HG03575 (cell line): ENCODE data around the gene EIF3J.

Experiments
- ATAC-seq: cut with Tn5 transposase; IDR thresholded peaks from one replicate; pipeline ENCODE4 v1.9.1; 2021; ENCODE audit not compliant: unreplicated experiment, insufficient number of reproducible peaks, low FRiP score; ENCODE audit errors: extremely low read depth

EIF3J gene

GRCh38 chr15:44584162-44584749, 47.3 kb downstream of the EIF3J start:
- ATAC-seq, result no peak

GRCh38 chr15:44585633-44586032, 48.7 kb downstream of the EIF3J start:
- ATAC-seq, result no peak

- no peak for ATAC-seq
These were observed 51.6 kb downstream of the EIF3J start for GRCh38 chr15:44588541-44588940.

- no peak for ATAC-seq
These were observed 54.4 kb downstream of the EIF3J start for GRCh38 chr15:44591326-44591725.

- no peak for ATAC-seq
These were observed 56.2 kb downstream of the EIF3J start for GRCh38 chr15:44593042-44593736.

GRCh38 chr15:44595246-44595645, 58.3 kb downstream of the EIF3J start:
- no peak for ATAC-seq

- no peak for ATAC-seq
These were observed 58.9 kb downstream of the EIF3J start for GRCh38 chr15:44595656-44596510.

- ATAC-seq, result no peak
These were observed 59.6 kb downstream of the EIF3J start for GRCh38 chr15:44596511-44597010.

- no peak for ATAC-seq
These were observed 61.1 kb downstream of the EIF3J start for GRCh38 chr15:44598066-44598465.

GRCh38 chr15:44598892-44599291, 61.9 kb downstream of the EIF3J start:
- ATAC-seq, result no peak

GRCh38 chr15:44603126-44603525, 66.2 kb downstream of the EIF3J start:
- no peak for ATAC-seq

- no peak for ATAC-seq
These were observed 69.8 kb downstream of the EIF3J start for GRCh38 chr15:44606740-44607139.
